Ramos (cell line): Measurements from ENCODE around the gene SLCO3A1.

Experiments used
- in situ Hi-C: fragments of 300-500 bp; cut with MboI; formaldehyde crosslinking; loops from one replicate; pipeline ENCODE4 v1.14.3; 2022; ENCODE audit warnings: low sequenced_read_pairs; ENCODE audit not compliant: unreplicated experiment

SLCO3A1 gene

GRCh38 chr15:92111751-92112150 lies 258.2 kb downstream of the SLCO3A1 start:
- in situ Hi-C loops: loop anchor here (25.0 kb wide), 1 partner anchor 951 kb away; no protein-coding TSS in a partner anchor

DNA sequence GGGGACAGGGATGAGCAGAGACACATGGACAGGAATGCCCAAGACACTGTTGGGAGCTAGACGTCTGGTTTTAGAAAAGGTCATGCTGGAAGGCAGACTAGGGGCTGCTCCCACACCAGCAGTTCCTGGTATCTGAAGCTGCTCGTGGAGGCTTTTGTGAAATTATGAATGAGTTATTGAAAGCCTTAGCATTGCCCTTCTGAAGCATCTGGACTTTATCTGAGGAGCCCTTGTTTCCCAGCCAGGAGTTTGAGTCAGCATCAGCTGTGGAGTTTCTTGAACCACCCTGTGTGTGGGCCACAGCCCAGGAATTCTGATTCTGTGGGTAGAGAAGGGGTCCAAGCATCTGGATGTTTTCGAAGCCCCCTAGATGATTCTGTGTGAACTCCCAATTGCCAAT lies 258.7 kb downstream of the SLCO3A1 start:
- in situ Hi-C loops: loop anchor here (25.0 kb wide), 1 partner anchor 950 kb away; no protein-coding TSS in a partner anchor

DNA sequence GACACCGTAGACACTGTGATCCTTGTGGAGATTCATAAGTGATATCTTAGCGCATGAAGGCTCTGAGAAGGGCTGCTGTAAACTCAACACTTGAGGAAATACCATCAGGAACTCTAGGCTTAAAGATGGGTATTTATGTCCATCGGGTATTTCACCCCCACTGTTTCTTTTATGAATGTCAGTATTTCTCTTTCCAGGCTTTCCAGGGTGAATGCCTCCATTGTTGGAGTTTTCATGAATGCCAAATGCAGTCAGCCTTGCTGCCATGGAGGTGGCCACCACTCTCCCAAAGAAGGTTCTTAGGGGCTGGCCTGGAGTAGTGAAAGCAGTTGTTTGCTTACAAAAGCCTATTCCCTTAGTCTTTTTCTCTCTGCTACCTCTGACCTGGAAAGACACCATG lies 259.2 kb downstream of the SLCO3A1 start:
- in situ Hi-C loops: loop anchor here (25.0 kb wide), 1 partner anchor 950 kb away; no protein-coding TSS in a partner anchor

GRCh38 chr15:92113832-92114231 lies 260.3 kb downstream of the SLCO3A1 start:
- in situ Hi-C loops: loop anchor here (25.0 kb wide), 1 partner anchor 948 kb away; no protein-coding TSS in a partner anchor

GRCh38 chr15:92115834-92116233 lies 262.3 kb downstream of the SLCO3A1 start:
- in situ Hi-C loops: loop anchor here (25.0 kb wide), 1 partner anchor 946 kb away; no protein-coding TSS in a partner anchor

- in situ Hi-C loops: loop anchor here (25.0 kb wide), 1 partner anchor 946 kb away; no protein-coding TSS in a partner anchor
Measured at GRCh38 chr15:92116330-92116729, 262.8 kb downstream of the SLCO3A1 start.

DNA sequence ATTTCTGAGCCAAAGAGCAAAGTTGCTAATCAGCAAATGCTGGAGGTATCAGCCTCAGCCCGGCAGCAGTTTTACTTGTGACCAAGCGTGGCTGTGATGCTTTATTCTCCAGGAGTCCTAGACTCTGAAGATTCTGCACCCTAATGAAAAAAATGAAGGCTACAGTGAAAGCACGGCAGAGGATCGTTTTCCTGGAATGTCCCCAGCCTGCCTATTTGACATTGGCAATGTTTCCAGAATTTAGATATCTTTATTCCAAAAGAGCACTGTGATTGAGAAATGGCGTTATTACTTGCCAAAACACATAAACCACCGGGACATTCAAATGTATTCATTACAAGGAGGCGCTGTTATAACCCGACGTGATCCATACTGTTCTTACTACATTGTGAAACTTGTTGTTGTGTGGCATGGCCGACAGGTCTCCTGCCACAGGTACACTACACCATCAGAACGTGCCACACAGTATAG lies 263.8 kb downstream of the SLCO3A1 start:
- in situ Hi-C loops: loop anchor here (25.0 kb wide), 1 partner anchor 945 kb away; no protein-coding TSS in a partner anchor

- in situ Hi-C loops: loop anchor here (25.0 kb wide), 1 partner anchor 944 kb away; no protein-coding TSS in a partner anchor
Measured at GRCh38 chr15:92118162-92118935, 264.8 kb downstream of the SLCO3A1 start.

GRCh38 chr15:92118936-92119325 lies 265.4 kb downstream of the SLCO3A1 start:
- in situ Hi-C loops: loop anchor here (25.0 kb wide), 1 partner anchor 943 kb away; no protein-coding TSS in a partner anchor

- in situ Hi-C loops: loop anchor here (25.0 kb wide), 1 partner anchor 942 kb away; no protein-coding TSS in a partner anchor
Measured at GRCh38 chr15:92120094-92120795, 266.7 kb downstream of the SLCO3A1 start.

DNA sequence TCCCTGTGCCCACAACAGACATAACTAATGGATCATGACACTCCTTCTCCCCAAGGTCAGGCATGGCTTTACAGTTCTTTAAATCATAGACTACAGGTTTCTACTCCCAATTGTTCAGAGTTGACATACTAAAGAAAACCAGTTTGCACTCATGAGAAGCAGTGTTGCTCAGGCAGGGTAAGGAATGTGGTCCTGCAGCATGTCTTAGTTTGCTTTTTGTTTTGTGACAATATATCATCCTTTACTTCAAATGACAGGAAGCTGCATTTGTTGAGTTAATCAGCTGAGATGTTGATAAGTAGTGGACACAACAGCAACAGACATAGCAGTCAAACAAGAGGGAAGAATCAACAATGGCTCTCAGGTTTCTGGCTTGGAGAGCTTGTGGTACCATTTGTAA lies 267.5 kb downstream of the SLCO3A1 start:
- in situ Hi-C loops: loop anchor here (25.0 kb wide), 1 partner anchor 941 kb away; no protein-coding TSS in a partner anchor

DNA sequence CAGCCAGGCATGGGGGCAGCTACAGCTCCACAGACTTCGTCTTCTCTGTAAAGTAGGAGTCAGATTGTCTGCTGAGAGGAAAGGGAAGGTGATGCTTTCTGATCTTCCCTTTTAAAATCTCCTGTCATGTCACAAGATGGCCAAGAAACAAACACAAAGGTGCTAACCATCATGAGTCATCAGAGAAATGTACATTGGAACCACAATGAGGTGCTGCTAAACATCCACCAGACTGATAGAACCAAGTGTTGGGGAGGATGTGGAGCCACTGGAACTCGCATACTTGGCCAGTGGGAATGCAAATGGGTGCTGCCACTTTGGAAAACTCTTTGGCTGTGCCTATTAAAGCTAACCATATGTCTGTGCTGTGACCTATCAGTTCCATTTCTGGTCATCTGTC lies 268.8 kb downstream of the SLCO3A1 start:
- in situ Hi-C loops: loop anchor here (25.0 kb wide), 1 partner anchor 940 kb away; no protein-coding TSS in a partner anchor

DNA sequence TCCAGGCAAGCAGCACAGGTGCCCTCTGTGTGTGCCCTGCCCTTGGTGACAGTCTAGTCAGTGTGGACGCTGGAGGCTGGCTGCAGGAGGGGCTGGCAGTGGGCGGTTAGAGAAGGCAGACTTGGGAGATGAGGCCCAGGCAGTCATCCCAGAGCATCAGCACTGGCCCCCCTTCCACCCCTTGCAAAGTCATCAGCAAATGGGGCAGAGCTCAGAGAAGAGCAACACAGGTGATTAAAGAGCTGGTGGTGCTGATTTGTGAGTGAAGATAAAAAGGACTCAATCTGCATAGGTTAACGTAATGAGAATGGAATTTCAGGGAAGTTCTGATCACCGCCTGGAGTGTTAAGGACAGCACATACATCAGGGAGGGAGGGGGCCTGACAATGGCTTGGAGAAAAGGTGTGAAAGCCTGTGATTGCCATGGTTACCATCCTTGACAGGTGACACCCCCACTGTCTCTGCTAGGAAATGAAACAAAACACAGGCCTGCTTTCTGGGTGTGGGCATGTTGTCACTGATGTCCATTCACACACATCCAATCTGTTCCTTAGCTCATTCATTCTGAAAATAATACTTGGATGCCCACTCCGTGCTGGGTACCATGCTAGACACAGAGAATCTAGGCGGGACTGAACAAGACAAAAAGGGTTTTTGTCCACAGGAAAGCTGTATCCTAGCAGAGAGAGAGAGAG lies 270.6 kb downstream of the SLCO3A1 start:
- in situ Hi-C loops: loop anchor here (25.0 kb wide), 1 partner anchor 938 kb away; no protein-coding TSS in a partner anchor

GRCh38 chr15:92124657-92125010 lies 271.1 kb downstream of the SLCO3A1 start:
- in situ Hi-C loops: loop anchor here (25.0 kb wide), 1 partner anchor 938 kb away; no protein-coding TSS in a partner anchor

GRCh38 chr15:92128788-92129187 lies 275.3 kb downstream of the SLCO3A1 start:
- in situ Hi-C loops: no loop called here

DNA sequence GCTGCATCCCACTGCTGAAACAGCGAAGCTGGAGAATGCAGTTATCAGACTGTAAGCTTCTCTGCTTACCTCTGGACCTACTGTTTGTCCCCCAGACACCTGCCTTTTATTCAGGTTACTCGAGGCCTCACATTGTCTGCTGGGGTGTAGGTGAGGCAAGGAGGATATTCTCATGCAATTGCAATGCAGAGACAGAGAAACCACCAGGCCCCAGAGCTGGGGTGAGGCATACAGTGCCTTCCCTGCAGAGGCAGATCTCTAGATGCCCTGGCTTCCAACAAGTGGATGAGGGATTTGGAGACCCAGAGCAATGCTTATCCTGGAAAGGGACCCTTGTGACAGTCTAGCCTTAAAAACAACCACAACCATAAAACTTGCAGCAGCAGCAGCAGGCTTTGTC lies 276.7 kb downstream of the SLCO3A1 start:
- in situ Hi-C loops: no loop called here

GRCh38 chr15:92130906-92131305 lies 277.4 kb downstream of the SLCO3A1 start:
- in situ Hi-C loops: no loop called here

DNA sequence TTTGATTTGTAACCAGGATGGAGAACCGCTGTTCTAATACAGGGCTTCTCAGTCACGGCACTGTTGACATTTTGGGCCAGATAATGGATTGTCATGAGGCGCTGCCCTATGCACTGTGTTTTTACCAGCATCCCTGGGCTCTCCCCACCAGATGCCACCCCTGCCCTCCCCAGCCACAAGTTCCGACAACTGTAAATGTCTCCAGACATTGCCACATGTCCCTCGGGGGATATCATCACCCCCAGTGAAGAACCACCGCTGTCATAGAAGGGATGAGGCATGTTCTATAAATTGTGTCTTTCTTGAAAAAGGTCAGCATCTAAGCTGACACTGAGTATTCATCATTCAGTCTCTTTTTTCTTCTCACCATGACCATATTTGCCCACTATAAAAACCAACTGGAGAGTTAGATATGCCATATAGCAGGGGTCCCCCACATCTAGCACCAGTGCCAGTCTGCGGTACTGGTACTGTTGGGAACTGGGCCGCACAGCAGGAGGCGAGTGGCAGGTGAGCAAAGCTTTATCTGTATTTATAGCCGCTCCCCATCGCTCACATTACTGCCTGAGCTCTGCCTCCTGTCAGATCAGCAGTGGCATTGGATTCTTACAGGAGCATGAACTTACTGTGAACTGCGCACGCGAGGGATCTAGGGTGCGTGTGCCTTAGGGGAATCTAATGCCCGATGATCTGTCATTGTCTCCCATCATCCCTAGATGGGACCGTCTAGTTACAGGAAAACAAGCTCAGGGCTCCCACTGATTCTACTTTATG lies 279.7 kb downstream of the SLCO3A1 start:
- in situ Hi-C loops: no loop called here

- in situ Hi-C loops: no loop called here
Measured at GRCh38 chr15:92140796-92141195, 287.3 kb downstream of the SLCO3A1 start.
